HepG2 (cell line): ENCODE results near the gene LRRC40. TPM values are rescaled to one million over a fixed set of nuclear protein-coding genes. Genes with fewer than 3 reads are reported as not detected.
A peak's percentile ranks its signal among the peaks of the same experiment; 100 is the strongest.

Experiments used
- ARNT2 ChIP-seq: sonication (generic); formaldehyde crosslinking; IDR thresholded peaks from 2 replicates; pipeline ENCODE4 v1.8.0; 2022; ENCODE audit warnings: mild to moderate bottlenecking, low read depth, missing genetic modification reagents, moderate library complexity
- CREB1 ChIP-seq, 2 experiments: fragments of 450-650 bp in 1 of 2; IDR thresholded peaks; 2 replicates each; pipeline ENCODE4 v1.6.1; 2016 to 2017; ENCODE audit warnings: control low read depth in 1 of 2, mild to moderate bottlenecking in 1 of 2, missing compliant biosample characterization in 1 of 2, missing genetic modification characterization in 1 of 2
- HDAC1 ChIP-seq: sonication (generic); formaldehyde crosslinking; IDR thresholded peaks from 2 replicates; pipeline ENCODE4 v1.5.1; 2020; ENCODE audit warnings: mild to moderate bottlenecking, missing genetic modification reagents
- HMG20B ChIP-seq: conservative IDR thresholded peaks from 2 replicates; pipeline ENCODE4 v1.6.1; 2016; ENCODE audit warnings: missing genetic modification reagents, missing compliant biosample characterization
- HOXA3 ChIP-seq: sonication (generic); formaldehyde crosslinking; IDR thresholded peaks from 2 replicates; pipeline ENCODE4 v1.5.0; 2020; ENCODE audit warnings: missing genetic modification reagents
- PRPF4 ChIP-seq: fragments of 200-400 bp; formaldehyde crosslinking; IDR thresholded peaks from 2 replicates; pipeline ENCODE4 v1.6.1; 2016; ENCODE audit warnings: low read length, low read depth; ENCODE audit not compliant: poor library complexity, severe bottlenecking
- RORA ChIP-seq: sonication (generic); formaldehyde crosslinking; IDR thresholded peaks from 2 replicates; pipeline ENCODE4 v1.5.0; 2020; ENCODE audit warnings: mild to moderate bottlenecking, missing genetic modification reagents, moderate library complexity
- TBX3 ChIP-seq: fragments of 450-650 bp; IDR thresholded peaks from 2 replicates; pipeline ENCODE4 v1.6.1; 2017; ENCODE audit warnings: antibody characterized with exemption, mild to moderate bottlenecking, inconsistent platforms, borderline replicate concordance
- TOPORS ChIP-seq: sonication (generic); formaldehyde crosslinking; IDR thresholded peaks from 2 replicates; pipeline ENCODE4 v1.8.0; 2023; ENCODE audit warnings: mild to moderate bottlenecking, missing genetic modification reagents
- ZMAT3 ChIP-seq: sonication (generic); formaldehyde crosslinking; conservative IDR thresholded peaks from 2 replicates; pipeline ENCODE4 v1.7.0; 2021; ENCODE audit warnings: missing genetic modification reagents
- ZNF101 ChIP-seq: sonication (generic); formaldehyde crosslinking; IDR thresholded peaks from 2 replicates; pipeline ENCODE4 v1.4.0; 2020; ENCODE audit warnings: mild to moderate bottlenecking, low read depth, missing genetic modification reagents, borderline replicate concordance
- ZNF235 ChIP-seq: sonication (generic); formaldehyde crosslinking; IDR thresholded peaks from 2 replicates; pipeline ENCODE4 v1.8.1; 2023; ENCODE audit warnings: mild to moderate bottlenecking, missing genetic modification reagents, borderline replicate concordance
- ZNF264 ChIP-seq: sonication (generic); formaldehyde crosslinking; IDR thresholded peaks from 2 replicates; pipeline ENCODE4 v1.4.0; 2020; ENCODE audit warnings: missing genetic modification reagents
- ZNF446 ChIP-seq: sonication (generic); formaldehyde crosslinking; IDR thresholded peaks from 2 replicates; pipeline ENCODE4 v1.5.0; 2020; ENCODE audit warnings: mild to moderate bottlenecking, missing genetic modification reagents
- polyA plus RNA-seq, 8 experiments: library from polyadenylated mRNA; depleted of rRNA in 3 of 8; stranded (reverse) in 7 of 8; unstranded in 1 of 8; fragments of >200 nt; fragmentation: Illumina TruSeq in 4 of 8; extraction: Trizol in 4 of 8; gene quantifications; 2 replicates each; pipeline versions ENCODE4 v1.2.1 to v1.2.3, GENCODE V29; 2011 to 2016; ENCODE audit warnings: low read depth in 4 of 8, missing spikeins in 1 of 8, mixed read lengths in 1 of 8; ENCODE audit not compliant: insufficient read depth in 1 of 8
- total RNA-seq, 5 experiments: library from RNA; depleted of rRNA; stranded (reverse); fragments of >200 nt; fragmentation: Illumina TruSeq; extraction: Trizol; gene quantifications; 2 replicates each; pipeline ENCODE4 v1.2.3, GENCODE V29; 2016; ENCODE audit warnings: low read depth in 1 of 5
- TF ChIP-seq, protein P1 (sequence below): sonication (generic); formaldehyde crosslinking; IDR thresholded peaks from one replicate; pipeline ENCODE4 v1.5.1; 2020; ENCODE audit warnings: mild to moderate bottlenecking, missing genetic modification reagents; ENCODE audit errors: not compliant biosample characterization
- TF ChIP-seq, protein P2 (sequence below): sonication (generic); formaldehyde crosslinking; IDR thresholded peaks from 2 replicates; pipeline ENCODE4 v1.4.0; 2020; ENCODE audit warnings: missing genetic modification reagents
- TF ChIP-seq, protein P3 (sequence below): IDR thresholded peaks from 2 replicates; pipeline ENCODE4 v1.6.1; 2016; ENCODE audit warnings: missing biosample characterization, missing genetic modification reagents, low read depth

LRRC40 gene
- total and polyA plus RNA-seq, 2 of the 13 experiments (the other 11 are each of a cell fraction or from before 2014, with no cell fraction given): 10.3 to 32.7 TPM

DNA sequence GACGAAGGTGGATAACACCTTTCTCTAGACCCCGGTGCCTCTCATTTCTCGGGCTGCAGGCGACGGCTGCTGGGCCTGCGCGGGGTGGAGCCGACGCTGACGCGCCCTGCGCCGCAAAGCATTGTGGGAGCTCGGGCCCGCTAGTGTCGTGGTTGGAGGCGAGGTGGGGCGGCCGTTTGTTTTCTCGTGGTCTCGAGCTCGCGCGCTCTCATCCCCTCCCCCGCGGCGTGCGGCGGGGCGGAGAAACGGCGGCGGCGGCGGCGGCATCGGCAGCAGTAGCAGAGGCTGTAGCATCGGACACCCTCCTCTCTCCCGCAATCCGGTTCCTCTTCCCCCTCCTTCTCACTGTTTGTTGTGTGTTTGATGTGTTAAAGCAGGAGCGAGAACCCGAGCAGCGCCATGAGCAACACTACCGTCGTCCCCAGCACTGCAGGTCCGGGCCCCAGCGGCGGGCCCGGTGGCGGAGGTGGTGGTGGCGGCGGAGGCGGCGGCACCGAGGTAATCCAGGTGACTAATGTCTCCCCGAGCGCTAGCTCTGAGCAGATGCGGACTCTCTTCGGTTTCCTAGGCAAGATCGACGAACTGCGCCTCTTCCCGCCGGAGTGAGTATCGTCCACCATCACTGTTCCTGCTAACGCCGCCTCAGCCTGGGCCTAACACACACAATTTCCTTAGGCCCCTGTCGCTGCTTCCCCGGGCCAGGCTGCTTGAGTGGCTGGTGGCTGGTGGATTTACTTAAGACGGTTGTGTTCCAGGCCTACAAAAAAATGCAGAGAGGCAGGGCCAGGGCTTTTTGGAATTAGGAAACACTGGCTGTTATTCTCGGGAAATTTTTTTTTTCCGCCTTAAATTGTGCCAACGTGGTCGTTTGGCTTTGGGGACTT is 16.1 kb upstream of the LRRC40 start, which contains the start of gene SRSF11 (continued):
- TF ChIP-seq, protein P1, sequence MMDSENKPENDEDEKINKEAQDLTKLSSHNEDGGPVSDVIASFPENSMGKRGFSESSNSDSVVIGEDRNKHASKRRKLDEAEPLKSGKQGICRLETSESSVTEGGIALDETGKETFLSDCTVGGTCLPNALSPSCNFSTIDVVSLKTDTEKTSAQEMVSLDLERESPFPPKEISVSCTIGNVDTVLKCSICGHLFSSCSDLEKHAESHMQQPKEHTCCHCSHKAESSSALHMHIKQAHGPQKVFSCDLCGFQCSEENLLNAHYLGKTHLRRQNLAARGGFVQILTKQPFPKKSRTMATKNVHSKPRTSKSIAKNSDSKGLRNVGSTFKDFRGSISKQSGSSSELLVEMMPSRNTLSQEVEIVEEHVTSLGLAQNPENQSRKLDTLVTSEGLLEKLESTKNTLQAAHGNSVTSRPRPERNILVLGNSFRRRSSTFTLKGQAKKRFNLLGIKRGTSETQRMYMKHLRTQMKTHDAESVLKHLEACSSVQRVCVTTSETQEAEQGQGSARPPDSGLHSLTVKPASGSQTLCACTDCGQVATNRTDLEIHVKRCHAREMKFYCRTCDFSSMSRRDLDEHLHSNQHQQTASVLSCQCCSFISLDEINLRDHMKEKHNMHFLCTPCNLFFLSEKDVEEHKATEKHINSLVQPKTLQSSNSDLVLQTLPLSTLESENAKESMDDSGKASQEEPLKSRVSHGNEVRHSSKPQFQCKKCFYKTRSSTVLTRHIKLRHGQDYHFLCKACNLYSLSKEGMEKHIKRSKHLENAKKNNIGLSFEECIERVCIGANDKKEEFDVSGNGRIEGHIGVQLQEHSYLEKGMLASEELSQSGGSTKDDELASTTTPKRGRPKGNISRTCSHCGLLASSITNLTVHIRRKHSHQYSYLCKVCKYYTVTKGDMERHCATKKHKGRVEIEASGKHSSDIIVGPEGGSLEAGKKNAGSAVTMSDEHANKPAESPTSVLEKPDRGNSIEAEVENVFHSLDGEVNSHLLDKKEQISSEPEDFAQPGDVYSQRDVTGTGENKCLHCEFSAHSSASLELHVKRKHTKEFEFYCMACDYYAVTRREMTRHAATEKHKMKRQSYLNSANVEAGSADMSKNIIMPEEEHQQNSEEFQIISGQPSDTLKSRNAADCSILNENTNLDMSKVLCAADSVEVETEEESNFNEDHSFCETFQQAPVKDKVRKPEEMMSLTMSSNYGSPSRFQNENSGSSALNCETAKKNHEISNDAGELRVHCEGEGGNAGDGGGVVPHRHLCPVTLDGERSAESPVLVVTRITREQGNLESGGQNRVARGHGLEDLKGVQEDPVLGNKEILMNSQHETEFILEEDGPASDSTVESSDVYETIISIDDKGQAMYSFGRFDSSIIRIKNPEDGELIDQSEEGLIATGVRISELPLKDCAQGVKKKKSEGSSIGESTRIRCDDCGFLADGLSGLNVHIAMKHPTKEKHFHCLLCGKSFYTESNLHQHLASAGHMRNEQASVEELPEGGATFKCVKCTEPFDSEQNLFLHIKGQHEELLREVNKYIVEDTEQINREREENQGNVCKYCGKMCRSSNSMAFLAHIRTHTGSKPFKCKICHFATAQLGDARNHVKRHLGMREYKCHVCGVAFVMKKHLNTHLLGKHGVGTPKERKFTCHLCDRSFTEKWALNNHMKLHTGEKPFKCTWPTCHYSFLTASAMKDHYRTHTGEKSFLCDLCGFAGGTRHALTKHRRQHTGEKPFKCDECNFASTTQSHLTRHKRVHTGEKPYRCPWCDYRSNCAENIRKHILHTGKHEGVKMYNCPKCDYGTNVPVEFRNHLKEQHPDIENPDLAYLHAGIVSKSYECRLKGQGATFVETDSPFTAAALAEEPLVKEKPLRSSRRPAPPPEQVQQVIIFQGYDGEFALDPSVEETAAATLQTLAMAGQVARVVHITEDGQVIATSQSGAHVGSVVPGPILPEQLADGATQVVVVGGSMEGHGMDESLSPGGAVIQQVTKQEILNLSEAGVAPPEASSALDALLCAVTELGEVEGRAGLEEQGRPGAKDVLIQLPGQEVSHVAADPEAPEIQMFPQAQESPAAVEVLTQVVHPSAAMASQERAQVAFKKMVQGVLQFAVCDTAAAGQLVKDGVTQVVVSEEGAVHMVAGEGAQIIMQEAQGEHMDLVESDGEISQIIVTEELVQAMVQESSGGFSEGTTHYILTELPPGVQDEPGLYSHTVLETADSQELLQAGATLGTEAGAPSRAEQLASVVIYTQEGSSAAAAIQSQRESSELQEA (CRISPR knock-in tag): peak; percentile 72
- TF ChIP-seq ZMAT3 (CRISPR knock-in tag) (0 out of 2 replicates have a peak, but pooled peaks have one; percentile 46), HOXA3 (CRISPR knock-in tag) (peak; percentile 80; the same call in 1 of the 2 replicates), RORA (no peak), TOPORS (CRISPR knock-in tag) (peak; percentile 64; the same call in 1 of the 2 replicates), HDAC1 (CRISPR knock-in tag) (peak; percentile 90), ZNF264 (CRISPR knock-in tag) (no peak), HMG20B (peak; percentile 26; the same call in 1 of the 2 replicates), CREB1 (IDR thresholded peaks at IDR 0.05) (peak; percentile 76), CREB1 (CRISPR knock-in tag; IDR thresholded peaks at IDR 0.05) (peak; percentile 92), PRPF4 (no peak), TBX3 (no peak), ZNF235 (CRISPR knock-in tag) (no peak), ZNF101 (CRISPR knock-in tag) (0 out of 2 replicates have a peak, but pooled peaks have one; percentile 69), ZNF446 (peak; percentile 93), ARNT2 (CRISPR knock-in tag) (peak; percentile 88)
- TF ChIP-seq, protein P2, sequence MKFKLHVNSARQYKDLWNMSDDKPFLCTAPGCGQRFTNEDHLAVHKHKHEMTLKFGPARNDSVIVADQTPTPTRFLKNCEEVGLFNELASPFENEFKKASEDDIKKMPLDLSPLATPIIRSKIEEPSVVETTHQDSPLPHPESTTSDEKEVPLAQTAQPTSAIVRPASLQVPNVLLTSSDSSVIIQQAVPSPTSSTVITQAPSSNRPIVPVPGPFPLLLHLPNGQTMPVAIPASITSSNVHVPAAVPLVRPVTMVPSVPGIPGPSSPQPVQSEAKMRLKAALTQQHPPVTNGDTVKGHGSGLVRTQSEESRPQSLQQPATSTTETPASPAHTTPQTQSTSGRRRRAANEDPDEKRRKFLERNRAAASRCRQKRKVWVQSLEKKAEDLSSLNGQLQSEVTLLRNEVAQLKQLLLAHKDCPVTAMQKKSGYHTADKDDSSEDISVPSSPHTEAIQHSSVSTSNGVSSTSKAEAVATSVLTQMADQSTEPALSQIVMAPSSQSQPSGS (CRISPR knock-in tag): peak; percentile 49; the same call in 1 of the 2 replicates
- TF ChIP-seq, protein P3, sequence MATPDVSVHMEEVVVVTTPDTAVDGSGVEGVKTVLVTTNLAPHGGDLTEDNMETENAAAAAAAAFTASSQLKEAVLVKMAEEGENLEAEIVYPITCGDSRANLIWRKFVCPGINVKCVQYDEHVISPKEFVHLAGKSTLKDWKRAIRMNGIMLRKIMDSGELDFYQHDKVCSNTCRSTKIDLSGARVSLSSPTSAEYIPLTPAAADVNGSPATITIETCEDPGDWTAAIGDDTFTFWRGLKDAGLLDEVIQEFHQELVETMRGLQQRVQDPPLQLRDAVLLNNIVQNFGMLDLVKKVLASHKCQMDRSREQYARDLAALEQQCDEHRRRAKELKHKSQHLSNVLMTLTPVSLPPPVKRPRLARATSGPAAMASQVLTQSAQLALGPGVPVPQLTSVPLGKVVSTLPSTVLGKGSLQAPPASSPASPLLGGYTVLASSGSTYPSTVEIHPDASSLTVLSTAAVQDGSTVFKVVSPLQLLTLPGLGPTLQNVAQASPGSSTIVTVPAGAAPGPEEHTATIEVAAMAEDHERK (CRISPR knock-in tag): peak; percentile 68
